Measurements from ENCODE around the gene FSCN2.

Gene FSCN2

DNA sequence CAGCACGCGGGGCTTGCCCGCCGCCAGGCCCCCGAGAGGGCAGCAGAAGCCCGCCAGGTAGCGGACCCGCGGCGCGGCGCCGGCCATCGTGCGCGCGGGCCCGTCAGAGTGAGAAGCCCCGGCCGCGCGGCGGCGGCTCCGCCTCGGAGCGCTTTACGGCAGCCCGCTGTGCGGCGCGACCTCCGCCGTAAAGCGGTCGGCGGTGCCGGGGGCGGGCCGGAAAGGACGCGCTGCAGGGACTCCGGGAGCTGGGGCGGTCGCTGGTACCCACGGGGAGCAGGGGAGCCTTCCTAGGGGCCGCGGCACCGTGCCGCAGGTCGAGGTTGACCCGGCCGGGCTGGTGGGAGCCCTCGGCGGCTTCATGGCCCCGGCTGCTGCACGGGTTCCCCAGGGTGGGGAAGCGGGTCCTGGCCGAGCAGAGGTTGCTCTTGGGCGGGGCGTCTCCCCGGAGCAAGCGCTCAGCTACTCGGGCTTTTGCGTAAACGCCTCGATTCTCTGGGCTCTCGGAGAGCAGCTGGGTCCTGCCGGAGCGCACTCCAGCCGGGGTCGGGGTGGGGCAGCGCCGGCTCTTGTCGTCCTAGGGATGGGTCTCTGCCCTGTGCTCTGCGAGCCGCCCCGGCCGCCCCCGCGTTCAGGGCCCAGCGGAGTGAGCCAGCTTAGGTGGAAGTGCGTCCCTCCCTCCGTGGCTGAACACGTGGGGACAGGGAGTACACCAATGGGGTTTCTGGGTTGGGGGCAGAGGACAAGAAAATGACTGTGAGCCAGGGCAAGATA, 24.3 kb downstream of the FSCN2 start, which contains the start of gene FAAP100:
FAAP100 (minus strand) TSS at position 110 of the 774 bp plus-strand sequence; CDS start at position 87, 23 bp downstream.
- TF ChIP-seq, protein P1, sequence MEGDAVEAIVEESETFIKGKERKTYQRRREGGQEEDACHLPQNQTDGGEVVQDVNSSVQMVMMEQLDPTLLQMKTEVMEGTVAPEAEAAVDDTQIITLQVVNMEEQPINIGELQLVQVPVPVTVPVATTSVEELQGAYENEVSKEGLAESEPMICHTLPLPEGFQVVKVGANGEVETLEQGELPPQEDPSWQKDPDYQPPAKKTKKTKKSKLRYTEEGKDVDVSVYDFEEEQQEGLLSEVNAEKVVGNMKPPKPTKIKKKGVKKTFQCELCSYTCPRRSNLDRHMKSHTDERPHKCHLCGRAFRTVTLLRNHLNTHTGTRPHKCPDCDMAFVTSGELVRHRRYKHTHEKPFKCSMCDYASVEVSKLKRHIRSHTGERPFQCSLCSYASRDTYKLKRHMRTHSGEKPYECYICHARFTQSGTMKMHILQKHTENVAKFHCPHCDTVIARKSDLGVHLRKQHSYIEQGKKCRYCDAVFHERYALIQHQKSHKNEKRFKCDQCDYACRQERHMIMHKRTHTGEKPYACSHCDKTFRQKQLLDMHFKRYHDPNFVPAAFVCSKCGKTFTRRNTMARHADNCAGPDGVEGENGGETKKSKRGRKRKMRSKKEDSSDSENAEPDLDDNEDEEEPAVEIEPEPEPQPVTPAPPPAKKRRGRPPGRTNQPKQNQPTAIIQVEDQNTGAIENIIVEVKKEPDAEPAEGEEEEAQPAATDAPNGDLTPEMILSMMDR (conservative IDR thresholded peaks at IDR 0.05): no peak
- 0 out of 2 replicates have a peak, but pooled peaks have one; percentile 54 for TF ChIP-seq ZFX (IDR thresholded peaks at IDR 0.05)

DNA sequence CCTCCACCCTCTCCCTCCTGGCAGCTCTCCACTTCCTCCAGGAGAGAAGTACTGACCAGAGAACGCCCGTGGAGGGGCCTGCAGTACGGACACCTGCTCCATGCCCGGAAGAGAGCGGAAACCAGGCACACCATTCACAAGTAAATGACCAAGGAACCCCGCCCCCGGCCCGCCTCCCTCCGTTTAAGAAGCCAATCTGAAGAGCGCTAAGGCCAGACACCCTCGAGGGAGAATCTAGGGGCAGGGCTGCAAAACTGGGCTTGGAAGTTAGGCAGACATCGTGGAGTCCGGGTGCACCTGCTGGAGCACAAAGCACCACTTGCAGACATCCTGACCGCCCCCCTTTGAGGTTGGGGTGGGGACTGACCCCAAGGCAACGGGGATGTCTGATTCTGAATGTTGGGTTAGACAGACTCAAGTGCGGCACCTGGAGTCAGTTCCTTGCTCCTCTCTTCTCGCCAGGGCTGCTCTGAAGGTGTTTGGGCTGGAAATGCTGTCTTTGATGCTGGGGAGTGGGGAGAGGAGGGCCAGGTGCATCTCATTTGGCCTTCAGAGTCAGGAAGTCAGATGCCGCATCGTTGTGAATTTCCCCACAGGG, 24.9 kb downstream of the FSCN2 start:
- TF ChIP-seq, protein P1 (conservative IDR thresholded peaks at IDR 0.05): no peak
- no peak for TF ChIP-seq ZFX (IDR thresholded peaks at IDR 0.05)

More for the DNA sequence above, 24.3 kb downstream of the FSCN2 start, which contains the start of gene FAAP100:
- peak within 1 kb of the TSS; percentile 85 for H3K27ac ChIP-seq

DNA sequence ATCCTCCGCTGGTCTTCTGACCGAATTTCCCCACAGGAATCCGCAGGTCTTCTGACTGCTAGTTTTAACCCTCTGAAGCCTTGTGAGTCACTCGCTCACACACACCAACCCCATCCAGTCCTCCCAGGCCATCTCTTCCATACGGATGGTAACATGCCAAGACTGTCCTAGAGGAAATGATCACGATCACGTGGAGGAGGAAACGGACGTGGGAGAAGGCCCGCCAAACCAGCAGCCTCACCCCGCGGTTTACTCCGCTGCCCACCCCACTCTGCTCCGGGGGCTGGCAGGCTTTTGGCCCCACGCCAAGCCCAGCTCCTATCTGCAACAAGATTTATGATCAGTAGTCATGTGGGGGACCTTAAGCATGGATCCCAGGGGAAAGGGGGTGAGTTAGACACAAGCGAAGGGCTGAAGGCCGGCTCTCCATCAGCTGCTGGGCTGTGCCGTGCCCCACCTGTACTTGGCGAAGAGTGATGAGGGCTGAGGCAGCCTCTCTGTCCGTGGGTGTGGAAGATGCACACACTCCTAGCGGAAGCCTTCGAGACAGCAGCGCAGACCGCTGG, 25.5 kb downstream of the FSCN2 start:
- peak overlapping the region; percentile 85 for H3K27ac ChIP-seq
- TF ChIP-seq, protein P1 (conservative IDR thresholded peaks at IDR 0.05): no peak
- TF ChIP-seq ZFX (IDR thresholded peaks at IDR 0.05): no peak; the same call in 1 of the 2 replicates

More for the DNA sequence above, 24.9 kb downstream of the FSCN2 start:
- H3K27ac ChIP-seq: peak overlapping the region; percentile 85

DNA sequence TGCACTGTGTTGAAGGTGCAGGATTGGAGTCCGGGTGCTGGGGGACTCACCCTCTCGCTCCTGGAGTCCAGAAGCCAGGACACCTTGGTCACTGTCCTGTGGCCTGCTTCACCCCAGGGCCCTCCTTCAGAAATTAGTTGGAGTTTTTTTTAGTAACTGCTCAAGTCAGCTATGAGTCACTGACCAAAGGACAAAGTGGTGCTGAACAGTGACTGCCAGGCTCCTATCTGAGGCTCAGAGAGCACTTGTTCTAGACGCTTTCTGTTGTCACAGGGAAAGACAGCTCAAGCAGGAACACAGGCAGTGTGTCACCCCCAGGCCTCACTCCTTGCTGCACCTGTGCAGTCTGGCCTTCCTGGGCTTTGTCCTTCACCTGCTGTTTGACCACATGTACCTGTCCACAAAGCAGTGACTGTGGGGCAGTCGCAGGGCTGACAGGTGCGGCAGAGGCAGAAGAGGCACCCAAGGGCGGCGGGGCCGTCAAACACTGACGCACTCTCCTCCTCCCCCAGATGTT, 28.1 kb downstream of the FSCN2 start:
- TF ChIP-seq, protein P1 (conservative IDR thresholded peaks at IDR 0.05): no peak
- TF ChIP-seq ZFX (IDR thresholded peaks at IDR 0.05): no peak
- H3K27ac ChIP-seq: no peak overlapping the region

DNA sequence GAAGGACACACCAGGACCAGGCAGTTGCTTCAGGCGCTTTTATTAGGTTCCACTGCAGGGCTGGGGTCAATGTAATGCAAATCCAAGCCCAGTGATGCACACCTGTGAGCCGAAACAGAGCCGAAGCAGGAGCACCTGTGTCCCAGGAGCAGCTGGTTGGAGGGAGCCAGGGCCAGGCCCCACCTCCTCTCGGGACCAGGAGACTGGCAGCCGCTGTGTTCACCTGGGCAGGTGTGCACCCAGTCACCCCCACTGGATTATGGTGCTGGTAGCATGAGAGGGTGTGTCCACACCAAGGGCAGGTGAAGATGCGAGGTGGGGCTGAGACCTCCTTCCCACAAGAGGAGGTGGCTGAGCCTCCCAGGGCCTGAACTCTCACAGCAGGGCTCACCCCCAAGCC, 28.7 kb downstream of the FSCN2 start:
- no peak overlapping the region for H3K27ac ChIP-seq
- TF ChIP-seq, protein P1 (conservative IDR thresholded peaks at IDR 0.05): no peak
- no peak for TF ChIP-seq ZFX (IDR thresholded peaks at IDR 0.05)

DNA sequence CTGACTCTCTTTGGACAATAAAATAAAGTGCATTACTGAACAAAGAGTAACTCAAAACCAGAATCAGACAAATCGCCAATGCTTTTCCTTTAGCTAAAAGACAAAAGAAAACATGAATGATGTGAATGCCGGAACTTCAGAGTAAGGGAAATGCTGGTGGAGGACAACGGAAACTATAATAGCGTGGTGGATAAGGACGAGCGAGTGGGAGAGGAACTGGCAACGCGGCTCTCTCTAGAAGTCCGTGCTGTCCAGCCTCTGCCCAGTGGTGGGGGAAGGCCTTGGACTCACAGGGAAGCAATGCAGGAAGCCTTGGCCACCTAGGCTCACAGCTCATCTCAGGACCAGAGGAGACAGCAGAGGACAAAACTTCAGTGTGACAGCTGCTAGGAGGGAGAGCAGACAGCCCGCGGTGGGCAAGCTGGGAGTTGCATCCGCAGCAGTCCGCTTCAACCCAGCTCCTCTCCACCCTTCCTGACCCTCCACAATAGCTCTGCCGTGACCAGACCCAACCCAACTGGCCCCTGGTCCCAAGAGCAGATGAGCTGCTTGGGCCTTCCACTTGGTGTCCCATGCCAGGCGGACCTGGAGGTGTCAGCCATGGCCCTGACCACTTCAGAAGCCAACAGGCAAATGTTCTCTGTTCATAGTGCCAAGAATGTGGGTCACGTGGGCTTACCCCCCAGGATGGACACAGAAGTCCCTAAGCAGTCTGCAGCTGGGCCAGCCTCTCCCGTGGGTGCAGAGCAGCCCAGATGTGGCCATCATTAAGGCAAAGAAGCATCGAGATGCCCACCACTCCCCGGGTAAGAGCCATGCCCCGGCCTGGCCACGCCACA, 29.3 kb downstream of the FSCN2 start:
- H3K27ac ChIP-seq: no peak overlapping the region
- TF ChIP-seq ZFX (IDR thresholded peaks at IDR 0.05): no peak
- TF ChIP-seq, protein P1 (conservative IDR thresholded peaks at IDR 0.05): no peak
